Vagina (tissue), 2 donors: ENCODE measurements around the gene CFAP74. TPM values are rescaled to one million over a fixed set of nuclear protein-coding genes. Genes with fewer than 3 reads are reported as not detected.

Experiments used
- DNase-seq, 2 donors: peaks; one replicate each; pipeline ENCODE4 v3.0.0-alpha.2; 2017; ENCODE audit errors: extremely low spot score in 2 of 2
- H3K27ac ChIP-seq: fragments of 200-600 bp; sonication (generic); one replicate; pipeline ENCODE4 v1.5.1; 2019
- H3K27me3 ChIP-seq: fragments of 200-600 bp; sonication (generic); one replicate; pipeline ENCODE4 v1.5.1; 2019
- H3K36me3 ChIP-seq, 2 donors: fragments of 200-600 bp; sonication (generic); one replicate each; pipeline ENCODE4 v1.5.1; 2017 to 2019
- H3K4me1 ChIP-seq: fragments of 200-600 bp; sonication (generic); one replicate; pipeline ENCODE4 v1.5.1; 2019
- H3K4me3 ChIP-seq, 2 donors: fragments of 200-600 bp; sonication (generic); 1 replicate in 1 of 2; 2 replicates in 1 of 2; pipeline ENCODE4 v1.5.1; 2016 to 2019
- H3K9me3 ChIP-seq: fragments of 200-600 bp; sonication (generic); one replicate; pipeline ENCODE4 v1.5.1; 2019
- CTCF ChIP-seq, 3 experiments: fragments of 450-650 bp in 2 of 3; fragments of 200-600 bp in 1 of 3; sonication (generic) in 1 of 3; IDR thresholded peaks; one replicate each; pipeline ENCODE4 v1.5.1; 2017 to 2019; ENCODE audit warnings: antibody characterized with exemption in 3 of 3, mild to moderate bottlenecking in 2 of 3, moderate library complexity in 2 of 3
- POLR2A ChIP-seq, 2 donors: fragments of 450-650 bp; IDR thresholded peaks; one replicate each; pipeline ENCODE4 v1.6.1; 2017; ENCODE audit warnings: antibody characterized with exemption in 2 of 2, mild to moderate bottlenecking in 2 of 2, moderate library complexity in 2 of 2
- POLR2AphosphoS5 ChIP-seq, 2 donors: sonication (generic); formaldehyde crosslinking; IDR thresholded peaks; one replicate each; pipeline ENCODE4 v1.9.0; 2017; ENCODE audit warnings: antibody characterized with exemption in 2 of 2, mild to moderate bottlenecking in 2 of 2, low read depth in 1 of 2; ENCODE audit not compliant: insufficient read depth in 1 of 2
- intact Hi-C: fragments of 100-400 bp; cut with DNase I; formaldehyde crosslinking; loops from one replicate; pipeline ENCODE4 v1.15.1; 2023
- total RNA-seq: library from RNA; depleted of rRNA; stranded (reverse); fragments of >200 nt; gene quantifications from one replicate; pipeline ENCODE4 v1.2.3, GENCODE V29; 2016

The CFAP74 gene
- total RNA-seq, 1 donor from 2014 or later: not detected

GRCh38 chr1:1910651-1911331 lies 92.8 kb downstream of the CFAP74 start:
- TF ChIP-seq POLR2A (IDR thresholded peaks at IDR 0.05): no peak
- no peak for TF ChIP-seq POLR2AphosphoS5 (IDR thresholded peaks at IDR 0.05; ENCODE audit: insufficient read depth in 1 of 2, low read depth in 1 of 2)
- no peak for TF ChIP-seq CTCF (IDR thresholded peaks at IDR 0.05)
- Histone ChIP-seq H3K27ac (no peak overlapping the region), H3K9me3 (no peaks in the 10 kb centered on the region), H3K27me3 (no peaks in the 10 kb centered on the region), H3K36me3 (no peaks in the 10 kb centered on the region), H3K4me1 (peaks cover 37% of the 10 kb centered on the region), H3K4me3 (no peak overlapping the region)
- no peak for DNase-seq
- intact Hi-C loops: no loop called here

GRCh38 chr1:1910033-1910465 lies 93.5 kb downstream of the CFAP74 start:
- intact Hi-C loops: no loop called here
- Histone ChIP-seq H3K36me3 (no peaks in the 10 kb centered on the region), H3K4me1 (peaks cover 37% of the 10 kb centered on the region), H3K4me3 (peak overlapping the region; percentile 72 to 77), H3K9me3 (no peaks in the 10 kb centered on the region), H3K27ac (no peak overlapping the region), H3K27me3 (no peaks in the 10 kb centered on the region)
- DNase-seq: no peak
- no peak for TF ChIP-seq POLR2AphosphoS5 (IDR thresholded peaks at IDR 0.05; ENCODE audit: insufficient read depth in 1 of 2, low read depth in 1 of 2)
- TF ChIP-seq POLR2A (IDR thresholded peaks at IDR 0.05): no peak
- no peak for TF ChIP-seq CTCF (IDR thresholded peaks at IDR 0.05)

- Histone ChIP-seq H3K27ac (peak overlapping the region; percentile 95), H3K9me3 (no peaks in the 10 kb centered on the region), H3K4me1 (peaks cover 37% of the 10 kb centered on the region), H3K36me3 (no peaks in the 10 kb centered on the region), H3K4me3 (peak overlapping the region; percentile 72 to 77), H3K27me3 (no peaks in the 10 kb centered on the region)
- no peak for TF ChIP-seq POLR2A (IDR thresholded peaks at IDR 0.05)
- TF ChIP-seq POLR2AphosphoS5 (IDR thresholded peaks at IDR 0.05; ENCODE audit: insufficient read depth in 1 of 2, low read depth in 1 of 2): no peak
- TF ChIP-seq CTCF (IDR thresholded peaks at IDR 0.05): no peak
- intact Hi-C loops: loop anchor here (5.0 kb wide), 1 partner anchor 131 kb away; the partner anchor contains the start of gene NADK
- no peak for DNase-seq
Observed at GRCh38 chr1:1908506-1908791, 95.1 kb downstream of the CFAP74 start.

- intact Hi-C loops: loop anchor here (5.0 kb wide), 1 partner anchor 130 kb away; the partner anchor contains the start of gene NADK
- DNase-seq: no peak
- H3K4me1 ChIP-seq: peaks cover 37% of the 10 kb centered on the region
- TF ChIP-seq CTCF (IDR thresholded peaks at IDR 0.05) (no peak), POLR2AphosphoS5 (IDR thresholded peaks at IDR 0.05; ENCODE audit: insufficient read depth in 1 of 2, low read depth in 1 of 2) (no peak), POLR2A (IDR thresholded peaks at IDR 0.05) (no peak)
- no peaks in the 10 kb centered on the region for H3K9me3 ChIP-seq
- H3K27ac ChIP-seq: no peak overlapping the region
- no peak overlapping the region for H3K4me3 ChIP-seq
- H3K36me3 ChIP-seq: no peaks in the 10 kb centered on the region
- H3K27me3 ChIP-seq: no peaks in the 10 kb centered on the region
Observed at GRCh38 chr1:1907098-1907736, 96.4 kb downstream of the CFAP74 start.
